GM19025 (cell line): ENCODE data around the gene LYAR.

Experiments used
- ATAC-seq: cut with Tn5 transposase; IDR thresholded peaks from one replicate; pipeline ENCODE4 v1.9.1; 2021; ENCODE audit warnings: mild to moderate bottlenecking, low read depth, moderate library complexity; ENCODE audit not compliant: unreplicated experiment

The LYAR gene

GRCh38 chr4:4289941-4290850 is at the start of gene LYAR, which contains the start of gene ZBTB49:
Gene LYAR, minus strand, starts transcription at chr4:4290154. Its CDS starts 6,412 bp downstream, at chr4:4283742.
Gene ZBTB49, plus strand, starts transcription at chr4:4290251. Its CDS starts 9,695 bp downstream, at chr4:4299946.
- ATAC-seq, result peak; percentile 92

GRCh38 chr4:4339504-4340085 is 49.6 kb upstream of the LYAR start:
- ATAC-seq, result no peak

- ATAC-seq, result no peak
Observed at GRCh38 chr4:4338210-4339001, 48.5 kb upstream of the LYAR start.

- no peak for ATAC-seq
Observed at GRCh38 chr4:4334798-4335520, 45.0 kb upstream of the LYAR start.

- ATAC-seq, result no peak
Observed at GRCh38 chr4:4333265-4333706, 43.3 kb upstream of the LYAR start.

- no peak for ATAC-seq
Observed at GRCh38 chr4:4332529-4332928, 42.6 kb upstream of the LYAR start.

- no peak for ATAC-seq
Observed at GRCh38 chr4:4330794-4331193, 40.8 kb upstream of the LYAR start.

- ATAC-seq, result no peak
Observed at GRCh38 chr4:4329496-4329895, 39.5 kb upstream of the LYAR start.

GRCh38 chr4:4328840-4329239 is 38.9 kb upstream of the LYAR start:
- ATAC-seq, result no peak

- ATAC-seq, result no peak
Observed at GRCh38 chr4:4328206-4328605, 38.3 kb upstream of the LYAR start.

- no peak for ATAC-seq
Observed at GRCh38 chr4:4327652-4328121, 37.7 kb upstream of the LYAR start.

- no peak for ATAC-seq
Observed at GRCh38 chr4:4326166-4326565, 36.2 kb upstream of the LYAR start.

GRCh38 chr4:4325321-4325720 is 35.4 kb upstream of the LYAR start:
- ATAC-seq, result no peak

- ATAC-seq, result no peak
Observed at GRCh38 chr4:4323705-4324534, 34.0 kb upstream of the LYAR start.

GRCh38 chr4:4321951-4322688 is 32.2 kb upstream of the LYAR start:
- ATAC-seq, result no peak

GRCh38 chr4:4320951-4321714 is 31.2 kb upstream of the LYAR start:
- ATAC-seq, result no peak

- ATAC-seq, result no peak
Observed at GRCh38 chr4:4320528-4320927, 30.6 kb upstream of the LYAR start.
